ENCODE data around the gene PRDM11. TPM values are rescaled to one million over a fixed set of nuclear protein-coding genes. Genes with fewer than 3 reads are reported as not detected.
"Not testable (repeated sequence)": the region's sequence is repeated elsewhere in the genome, so short reads cannot be mapped to it uniquely, and the experiment has no call there.

The PRDM11 gene
- total RNA-seq, 1 experiment from 2014 or later = 2.7 TPM

GRCh38 chr11:45249372-45249771 is 102.9 kb downstream of the PRDM11 start:
- H3K9ac ChIP-seq (ENCODE audit: low read length); H3K36me3 ChIP-seq (ENCODE audit: insufficient read depth, low read length); H3K4me1 ChIP-seq (ENCODE audit: low read length); H3K9me3 ChIP-seq (ENCODE audit: low read length); DNase-seq; H3K4me2 ChIP-seq (ENCODE audit: low read depth, low read length, poor library complexity, severe bottlenecking); H3K4me3 ChIP-seq (ENCODE audit: low read length); H3K79me2 ChIP-seq (ENCODE audit: low read length); H3K27ac ChIP-seq (ENCODE audit: low read length); H2AFZ ChIP-seq (ENCODE audit: low read length); H3K9me2 ChIP-seq (replicated peaks; ENCODE audit: insufficient read depth, low read length); H4K20me1 ChIP-seq (ENCODE audit: insufficient read depth, low read depth, low read length); H3K27me3 ChIP-seq (ENCODE audit: low read length): not testable (repeated sequence)

GRCh38 chr11:45250035-45250718 is 103.7 kb downstream of the PRDM11 start:
- Histone ChIP-seq H3K36me3 (ENCODE audit: insufficient read depth, low read length) (no peaks in the 10 kb centered on the region), H3K4me1 (ENCODE audit: low read length) (no peaks in the 10 kb centered on the region), H3K9me2 (replicated peaks; ENCODE audit: insufficient read depth, low read length) (no peaks in the 10 kb centered on the region), H3K9ac (ENCODE audit: low read length) (no peak overlapping the region), H3K4me3 (ENCODE audit: low read length) (no peak overlapping the region), H4K20me1 (ENCODE audit: insufficient read depth, low read depth, low read length) (no peaks in the 10 kb centered on the region), H3K27me3 (ENCODE audit: low read length) (no peaks in the 10 kb centered on the region), H3K27ac (ENCODE audit: low read length) (no peak overlapping the region), H2AFZ (ENCODE audit: low read length) (no peak overlapping the region), H3K79me2 (ENCODE audit: low read length) (no peaks in the 10 kb centered on the region), H3K9me3 (ENCODE audit: low read length) (no peaks in the 10 kb centered on the region), H3K4me2 (ENCODE audit: low read depth, low read length, poor library complexity, severe bottlenecking) (no peak overlapping the region)
- DNase-seq = no peak

- H3K9me2 ChIP-seq (replicated peaks; ENCODE audit: insufficient read depth, low read length) = no peaks in the 10 kb centered on the region
- H3K27ac ChIP-seq (ENCODE audit: low read length) = no peak overlapping the region
- peak; percentile 85 for DNase-seq
- no peak overlapping the region for H3K4me3 ChIP-seq (ENCODE audit: low read length)
- H3K27me3 ChIP-seq (ENCODE audit: low read length) = no peaks in the 10 kb centered on the region
- H3K79me2 ChIP-seq (ENCODE audit: low read length) = no peaks in the 10 kb centered on the region
- no peaks in the 10 kb centered on the region for H3K4me1 ChIP-seq (ENCODE audit: low read length)
- no peaks in the 10 kb centered on the region for H3K9me3 ChIP-seq (ENCODE audit: low read length)
- no peak overlapping the region for H3K4me2 ChIP-seq (ENCODE audit: low read depth, low read length, poor library complexity, severe bottlenecking)
- H2AFZ ChIP-seq (ENCODE audit: low read length) = no peak overlapping the region
- H3K36me3 ChIP-seq (ENCODE audit: insufficient read depth, low read length) = no peaks in the 10 kb centered on the region
- no peak overlapping the region for H3K9ac ChIP-seq (ENCODE audit: low read length)
- no peaks in the 10 kb centered on the region for H4K20me1 ChIP-seq (ENCODE audit: insufficient read depth, low read depth, low read length)
Observed at GRCh38 chr11:45252134-45252856, 105.9 kb downstream of the PRDM11 start.

GRCh38 chr11:45252877-45253276 is 106.4 kb downstream of the PRDM11 start:
- Histone ChIP-seq H3K79me2 (ENCODE audit: low read length) (no peaks in the 10 kb centered on the region), H2AFZ (ENCODE audit: low read length) (no peak overlapping the region), H4K20me1 (ENCODE audit: insufficient read depth, low read depth, low read length) (no peaks in the 10 kb centered on the region), H3K4me3 (ENCODE audit: low read length) (no peak overlapping the region), H3K9me3 (ENCODE audit: low read length) (no peaks in the 10 kb centered on the region), H3K4me2 (ENCODE audit: low read depth, low read length, poor library complexity, severe bottlenecking) (no peak overlapping the region), H3K27me3 (ENCODE audit: low read length) (no peaks in the 10 kb centered on the region), H3K9ac (ENCODE audit: low read length) (no peak overlapping the region), H3K9me2 (replicated peaks; ENCODE audit: insufficient read depth, low read length) (no peaks in the 10 kb centered on the region), H3K4me1 (ENCODE audit: low read length) (no peaks in the 10 kb centered on the region), H3K36me3 (ENCODE audit: insufficient read depth, low read length) (no peaks in the 10 kb centered on the region), H3K27ac (ENCODE audit: low read length) (no peak overlapping the region)
- no peak for DNase-seq

GRCh38 chr11:45253640-45254039 is 107.2 kb downstream of the PRDM11 start:
- Histone ChIP-seq H3K9me2 (replicated peaks; ENCODE audit: insufficient read depth, low read length) (no peaks in the 10 kb centered on the region), H4K20me1 (ENCODE audit: insufficient read depth, low read depth, low read length) (no peaks in the 10 kb centered on the region), H3K27me3 (ENCODE audit: low read length) (no peaks in the 10 kb centered on the region), H3K4me3 (ENCODE audit: low read length) (no peak overlapping the region), H3K4me2 (ENCODE audit: low read depth, low read length, poor library complexity, severe bottlenecking) (no peak overlapping the region), H3K27ac (ENCODE audit: low read length) (no peak overlapping the region), H3K9ac (ENCODE audit: low read length) (no peak overlapping the region), H3K79me2 (ENCODE audit: low read length) (no peaks in the 10 kb centered on the region), H3K9me3 (ENCODE audit: low read length) (no peaks in the 10 kb centered on the region), H3K4me1 (ENCODE audit: low read length) (no peaks in the 10 kb centered on the region), H3K36me3 (ENCODE audit: insufficient read depth, low read length) (no peaks in the 10 kb centered on the region), H2AFZ (ENCODE audit: low read length) (no peak overlapping the region)
- no peak for DNase-seq

- no peaks in the 10 kb centered on the region for H3K9me3 ChIP-seq (ENCODE audit: low read length)
- no peak overlapping the region for H3K4me3 ChIP-seq (ENCODE audit: low read length)
- DNase-seq = no peak
- H2AFZ ChIP-seq (ENCODE audit: low read length) = no peak overlapping the region
- no peaks in the 10 kb centered on the region for H3K36me3 ChIP-seq (ENCODE audit: insufficient read depth, low read length)
- H3K4me2 ChIP-seq (ENCODE audit: low read depth, low read length, poor library complexity, severe bottlenecking) = no peak overlapping the region
- no peaks in the 10 kb centered on the region for H3K4me1 ChIP-seq (ENCODE audit: low read length)
- H3K79me2 ChIP-seq (ENCODE audit: low read length) = no peaks in the 10 kb centered on the region
- no peaks in the 10 kb centered on the region for H4K20me1 ChIP-seq (ENCODE audit: insufficient read depth, low read depth, low read length)
- no peak overlapping the region for H3K27ac ChIP-seq (ENCODE audit: low read length)
- no peak overlapping the region for H3K9ac ChIP-seq (ENCODE audit: low read length)
- H3K27me3 ChIP-seq (ENCODE audit: low read length) = no peaks in the 10 kb centered on the region
- no peaks in the 10 kb centered on the region for H3K9me2 ChIP-seq (replicated peaks; ENCODE audit: insufficient read depth, low read length)
Observed at GRCh38 chr11:45254070-45254469, 107.6 kb downstream of the PRDM11 start.

GRCh38 chr11:45258982-45259530 is 112.6 kb downstream of the PRDM11 start:
- Histone ChIP-seq H3K4me1 (ENCODE audit: low read length) (no peaks in the 10 kb centered on the region), H2AFZ (ENCODE audit: low read length) (no peak overlapping the region), H3K27me3 (ENCODE audit: low read length) (no peaks in the 10 kb centered on the region), H4K20me1 (ENCODE audit: insufficient read depth, low read depth, low read length) (no peaks in the 10 kb centered on the region), H3K4me3 (ENCODE audit: low read length) (no peak overlapping the region), H3K9me2 (replicated peaks; ENCODE audit: insufficient read depth, low read length) (no peaks in the 10 kb centered on the region), H3K79me2 (ENCODE audit: low read length) (no peaks in the 10 kb centered on the region), H3K9ac (ENCODE audit: low read length) (no peak overlapping the region), H3K27ac (ENCODE audit: low read length) (no peak overlapping the region), H3K9me3 (ENCODE audit: low read length) (no peaks in the 10 kb centered on the region), H3K4me2 (ENCODE audit: low read depth, low read length, poor library complexity, severe bottlenecking) (no peak overlapping the region), H3K36me3 (ENCODE audit: insufficient read depth, low read length) (no peaks in the 10 kb centered on the region)
- no peak for DNase-seq

- Histone ChIP-seq H3K4me2 (ENCODE audit: low read depth, low read length, poor library complexity, severe bottlenecking) (no peak overlapping the region), H3K27me3 (ENCODE audit: low read length) (no peaks in the 10 kb centered on the region), H3K79me2 (ENCODE audit: low read length) (no peaks in the 10 kb centered on the region), H4K20me1 (ENCODE audit: insufficient read depth, low read depth, low read length) (no peaks in the 10 kb centered on the region), H3K9me3 (ENCODE audit: low read length) (no peaks in the 10 kb centered on the region), H3K9ac (ENCODE audit: low read length) (no peak overlapping the region), H3K36me3 (ENCODE audit: insufficient read depth, low read length) (no peaks in the 10 kb centered on the region), H3K4me3 (ENCODE audit: low read length) (no peak overlapping the region), H3K4me1 (ENCODE audit: low read length) (no peaks in the 10 kb centered on the region), H2AFZ (ENCODE audit: low read length) (no peak overlapping the region), H3K27ac (ENCODE audit: low read length) (no peak overlapping the region), H3K9me2 (replicated peaks; ENCODE audit: insufficient read depth, low read length) (no peaks in the 10 kb centered on the region)
- no peak for DNase-seq
Observed at GRCh38 chr11:45259592-45259991, 113.2 kb downstream of the PRDM11 start.

Measured in Karpas-422 (cell line).